NCI-H1694 treated with DMSO at 0.1 percent for 48 hours (cell line): ENCODE data around the gene AMOTL2.

Source experiments
- DNase-seq: peaks from one replicate; lab custom pipeline; 2025; lab: John Stamatoyannopoulos, UW

AMOTL2 gene

DNA sequence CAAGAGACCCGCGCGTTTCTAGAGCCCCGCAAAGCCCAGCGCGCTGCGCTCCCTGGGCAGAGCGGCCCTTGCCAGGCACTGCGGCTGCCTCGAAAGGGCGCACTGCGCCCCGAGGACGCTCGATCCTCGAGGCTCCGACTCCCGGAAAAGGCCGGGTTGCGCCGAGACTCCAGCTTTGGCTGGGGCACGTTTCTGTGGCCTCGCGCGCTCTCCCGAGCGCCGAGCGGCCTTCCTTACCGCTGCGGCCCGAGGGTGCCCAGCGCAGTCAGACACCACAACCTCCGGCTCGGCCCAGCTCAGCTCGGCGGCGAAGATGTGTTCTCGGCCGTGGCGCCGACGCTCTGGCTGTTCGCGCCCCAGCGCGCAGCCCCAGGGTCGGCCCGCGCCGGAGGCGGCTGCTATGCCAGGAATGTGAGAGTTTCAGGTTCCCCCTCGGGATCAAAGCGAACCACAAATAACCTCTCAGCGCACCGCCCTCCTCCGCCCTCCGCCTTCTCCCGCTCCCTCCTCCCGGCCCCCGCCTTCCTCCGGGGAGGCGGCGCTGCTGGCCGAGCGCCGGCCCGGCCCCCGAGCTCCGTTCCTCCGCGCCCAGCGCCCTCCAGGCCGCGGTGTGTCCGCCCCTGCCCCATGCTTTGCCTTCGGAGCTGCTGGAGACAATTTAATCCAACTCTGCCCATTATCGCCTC is at the start of gene AMOTL2:
Gene AMOTL2, minus strand, starts transcription at position 343 of the 686 bp plus-strand sequence. CDS start 3,014 bp downstream, outside the sequence.
- peak; percentile 54 for DNase-seq

GRCh38 chr3:134423153-134423552 is 48.9 kb upstream of the AMOTL2 start:
- DNase-seq: peak; percentile 93

DNA sequence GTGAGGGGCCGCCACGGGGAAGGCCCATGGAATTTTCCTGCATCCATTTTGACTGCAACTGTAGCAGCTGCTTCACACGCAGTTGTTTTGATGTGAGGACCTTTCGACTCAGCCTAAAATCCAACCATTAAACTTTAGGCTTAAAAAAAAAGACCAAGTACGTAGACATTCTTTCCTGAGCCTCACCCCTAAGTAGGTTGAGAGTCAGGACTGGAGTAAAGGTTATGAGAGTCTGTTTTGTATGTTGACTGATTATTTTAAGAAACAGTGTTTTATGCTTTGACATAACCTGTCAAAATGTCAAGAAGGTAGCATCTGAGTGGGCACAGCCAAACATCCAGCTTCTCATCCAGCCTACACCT is 45.7 kb upstream of the AMOTL2 start:
- DNase-seq: no peak

DNA sequence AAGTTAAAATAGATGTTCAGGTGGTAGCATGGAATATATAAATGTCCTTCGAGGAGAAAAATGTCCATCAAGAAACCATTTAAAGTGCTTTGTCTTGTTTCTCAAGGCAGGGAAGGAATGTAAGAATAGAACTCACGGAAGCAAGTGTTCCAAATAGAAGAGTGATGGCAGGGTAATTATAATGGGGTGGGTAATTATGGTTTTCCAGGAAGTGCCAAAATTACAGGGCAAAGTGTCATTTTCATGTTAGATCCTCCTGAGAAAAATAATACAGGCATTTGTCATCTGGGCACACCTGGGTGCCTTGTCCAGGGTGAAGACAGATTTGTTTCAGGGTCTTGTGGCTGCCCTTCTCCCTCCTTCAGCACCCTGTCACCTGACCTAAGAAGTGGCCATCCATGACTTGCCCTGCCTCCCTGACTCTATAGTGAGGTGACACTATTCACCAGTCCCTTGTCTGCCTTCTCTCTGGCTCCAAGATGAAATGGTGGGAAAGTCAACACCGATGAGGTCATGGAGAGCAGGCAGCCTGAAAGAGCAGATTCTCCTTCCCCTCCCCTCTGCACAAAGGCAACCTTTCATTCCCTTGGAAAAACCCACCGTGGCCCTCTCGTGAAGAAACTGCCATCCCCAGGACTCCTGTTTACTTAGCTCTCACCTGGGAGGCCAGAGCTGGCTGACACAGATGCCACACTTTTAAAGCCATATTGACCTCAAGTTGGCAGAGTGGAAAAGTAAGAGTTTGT is 45.1 kb upstream of the AMOTL2 start:
- no peak for DNase-seq

DNA sequence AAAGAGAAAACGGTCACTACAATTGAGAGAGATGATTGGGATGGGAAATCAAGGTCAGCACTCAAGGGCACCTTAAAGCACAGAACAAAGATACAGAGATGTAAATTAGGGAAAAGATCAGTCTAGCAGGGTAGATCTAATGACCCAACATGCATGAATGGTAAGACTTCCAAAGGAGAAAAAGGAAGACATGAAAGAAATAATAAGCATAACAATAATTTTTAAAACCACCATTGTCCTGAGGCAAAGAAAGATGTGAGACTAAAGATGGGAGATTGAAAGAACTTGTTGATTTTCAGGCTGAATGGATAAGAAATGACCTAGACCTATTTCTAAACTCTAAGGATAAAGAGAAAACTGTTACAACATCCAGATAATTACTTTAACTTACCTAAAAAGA is 34.8 kb upstream of the AMOTL2 start:
- DNase-seq: no peak

GRCh38 chr3:134407239-134407625 is 33.0 kb upstream of the AMOTL2 start:
- DNase-seq: no peak

DNA sequence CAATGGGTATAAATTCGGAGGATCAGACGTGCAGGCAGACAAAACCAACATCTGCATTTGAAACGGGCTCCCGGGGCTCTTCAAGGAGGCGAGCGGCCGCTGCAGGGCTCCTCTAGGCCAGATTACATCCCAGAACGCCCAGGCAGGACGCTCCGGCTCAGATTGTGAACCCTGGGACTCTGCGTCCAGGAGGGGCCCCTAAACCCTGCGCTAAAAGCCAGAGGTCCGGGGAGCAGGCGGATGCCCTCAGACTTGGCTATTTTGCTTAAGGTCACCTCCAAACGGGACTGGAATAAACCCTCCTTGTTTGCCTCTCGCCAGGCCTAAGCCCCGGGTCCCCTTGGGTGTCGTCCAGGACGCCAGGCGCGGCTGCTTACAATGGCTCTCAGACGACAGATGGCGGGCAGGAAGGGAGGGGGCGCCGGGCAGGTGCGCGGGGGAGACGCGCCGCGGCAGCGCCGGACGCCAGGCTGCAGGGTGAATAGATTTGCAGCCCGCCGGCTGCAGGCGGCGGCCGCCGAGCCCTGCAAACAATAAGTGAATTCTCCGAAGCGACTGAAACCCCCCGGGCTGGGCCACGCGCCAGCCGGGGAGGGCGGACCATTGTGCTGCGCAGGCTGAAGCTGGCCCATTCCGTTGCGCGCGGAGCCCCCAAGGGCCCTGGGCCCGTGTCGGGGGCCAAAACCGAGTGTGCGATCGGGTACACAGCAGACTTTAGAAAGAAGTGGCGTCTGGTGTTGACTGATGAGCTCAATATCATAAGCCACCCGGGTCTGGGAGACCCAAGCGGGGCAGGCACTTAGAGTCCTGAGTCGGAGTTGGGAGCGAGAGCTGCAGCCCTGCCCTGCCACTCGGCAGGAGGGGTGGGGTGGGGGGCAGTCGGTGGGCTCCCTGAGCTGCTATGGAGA is 32.3 kb upstream of the AMOTL2 start:
- DNase-seq: peak; percentile 69

GRCh38 chr3:134404366-134404885 is 30.2 kb upstream of the AMOTL2 start:
- no peak for DNase-seq

DNA sequence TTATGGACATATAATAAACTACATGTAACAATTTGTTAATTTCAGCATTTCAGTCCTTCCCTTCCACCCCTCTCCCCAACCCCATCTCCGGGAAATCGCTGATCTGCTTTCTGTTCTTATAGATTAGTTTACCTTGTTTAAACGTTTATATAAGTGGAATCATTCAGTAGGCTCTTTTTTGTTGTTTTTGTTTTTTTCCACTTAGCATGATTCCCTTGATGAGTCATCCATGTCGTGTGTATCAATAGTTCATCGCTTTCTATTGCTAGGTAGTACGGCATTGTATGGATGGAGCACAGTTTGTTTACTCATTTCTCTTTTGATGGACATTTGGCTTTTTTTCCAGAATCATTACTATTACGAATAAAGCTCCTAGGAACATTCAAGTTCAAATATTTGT is 23.5 kb upstream of the AMOTL2 start:
- no peak for DNase-seq

DNA sequence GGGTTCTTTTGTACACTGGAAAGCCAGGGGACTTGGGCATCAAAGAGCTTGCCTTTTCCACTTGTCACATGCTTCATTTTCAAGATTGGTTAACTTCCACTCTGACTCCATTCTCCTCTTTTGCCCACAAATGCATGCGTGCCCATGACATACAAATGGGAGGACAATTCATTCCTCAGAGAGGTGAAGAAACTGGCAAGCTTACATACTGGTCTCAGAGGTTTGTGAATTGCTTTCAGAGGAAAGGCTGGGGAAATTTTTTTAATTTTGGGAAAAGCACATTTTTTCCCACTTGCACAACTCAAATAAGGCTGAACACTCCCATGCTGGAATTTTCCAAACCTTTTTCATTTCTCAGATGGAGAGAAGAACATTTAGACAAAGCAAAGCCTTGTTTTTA is 20.9 kb upstream of the AMOTL2 start:
- no peak for DNase-seq

- DNase-seq: no peak
Observed at GRCh38 chr3:134394380-134394779, 20.1 kb upstream of the AMOTL2 start.

- no peak for DNase-seq
Observed at GRCh38 chr3:134393074-134393473, 18.8 kb upstream of the AMOTL2 start.

DNA sequence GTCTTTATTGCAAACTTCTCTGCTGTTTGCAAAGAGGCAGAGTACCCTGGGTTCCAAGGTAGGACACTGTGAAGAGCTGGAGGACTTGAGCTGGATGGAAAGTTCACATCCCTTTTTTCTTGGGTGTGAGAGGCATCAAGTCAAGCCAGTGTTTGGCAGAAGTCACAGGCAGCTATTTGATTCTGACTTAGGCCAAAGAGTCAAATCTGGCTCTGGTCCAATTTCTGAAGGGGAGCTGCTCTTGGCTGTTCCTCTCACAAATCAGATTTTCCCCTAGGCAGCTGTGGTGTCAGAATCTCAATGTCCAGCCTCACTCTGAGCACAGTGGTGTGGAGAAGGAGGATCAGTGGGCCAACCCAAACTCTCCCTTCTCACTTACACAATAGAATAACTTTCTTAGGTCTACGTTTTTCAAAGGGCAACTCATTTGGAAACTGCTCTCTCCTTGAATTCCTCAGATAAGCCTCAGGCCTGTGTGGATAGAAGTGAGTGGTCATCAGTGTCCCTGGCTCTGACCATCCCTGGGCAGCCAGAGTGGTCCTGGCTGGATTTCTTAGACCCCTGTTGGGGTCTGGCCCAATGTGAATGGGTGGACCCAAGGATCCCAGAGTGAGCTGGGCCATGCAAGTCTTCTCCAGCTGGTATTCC is 18.2 kb upstream of the AMOTL2 start:
- DNase-seq: no peak

DNA sequence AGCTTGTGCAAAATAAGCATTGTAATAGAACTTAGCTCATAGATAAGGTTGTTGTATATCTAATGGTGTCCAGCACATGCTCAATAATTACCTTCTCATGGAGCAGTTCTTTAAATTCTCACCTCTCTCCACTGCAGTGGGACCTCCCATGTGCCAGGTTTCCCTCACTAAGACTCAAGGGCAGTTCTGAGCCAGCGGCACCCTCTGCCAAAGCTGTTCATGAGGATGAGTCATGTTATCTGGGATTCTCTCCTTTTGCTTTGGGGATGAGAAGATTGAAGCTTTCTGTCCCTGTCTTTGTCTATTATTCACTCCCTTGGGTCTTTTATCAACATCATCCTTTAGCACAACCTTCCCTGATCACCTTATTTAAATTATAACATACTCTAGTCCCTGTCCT is 15.6 kb upstream of the AMOTL2 start:
- DNase-seq: no peak

DNA sequence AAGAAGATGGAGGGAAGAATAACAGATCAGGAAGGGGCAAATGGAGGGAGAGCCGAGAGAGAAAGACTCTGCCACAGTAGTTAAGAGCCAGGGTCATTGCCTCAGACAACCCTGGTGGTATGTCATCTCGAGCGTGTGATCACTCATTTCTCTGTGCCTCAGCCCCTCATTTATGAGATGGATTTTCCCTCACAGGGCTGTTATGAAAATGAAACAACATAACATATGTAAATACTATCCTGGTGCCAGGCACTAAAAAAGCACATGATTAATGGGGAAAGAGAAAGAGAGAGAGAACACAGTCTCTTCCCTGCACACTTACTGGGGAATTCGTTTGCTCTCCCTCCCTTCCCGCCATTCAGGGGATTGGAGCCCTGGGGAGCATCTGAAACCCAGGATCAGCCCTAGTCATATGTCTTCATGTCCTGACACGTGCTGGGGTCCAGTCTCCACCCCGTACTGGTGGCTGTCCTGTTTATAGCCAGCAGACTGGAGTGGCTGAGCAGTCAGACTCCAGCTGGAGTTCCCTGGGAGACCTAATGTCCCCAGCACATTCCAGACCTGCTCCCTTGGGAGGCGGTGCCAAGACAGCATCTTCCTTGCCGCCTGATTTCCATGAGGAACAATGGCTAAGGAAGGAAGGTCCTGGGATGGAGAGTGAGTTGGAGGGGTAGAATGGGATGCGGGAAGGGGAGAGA is 14.7 kb upstream of the AMOTL2 start:
- no peak for DNase-seq

DNA sequence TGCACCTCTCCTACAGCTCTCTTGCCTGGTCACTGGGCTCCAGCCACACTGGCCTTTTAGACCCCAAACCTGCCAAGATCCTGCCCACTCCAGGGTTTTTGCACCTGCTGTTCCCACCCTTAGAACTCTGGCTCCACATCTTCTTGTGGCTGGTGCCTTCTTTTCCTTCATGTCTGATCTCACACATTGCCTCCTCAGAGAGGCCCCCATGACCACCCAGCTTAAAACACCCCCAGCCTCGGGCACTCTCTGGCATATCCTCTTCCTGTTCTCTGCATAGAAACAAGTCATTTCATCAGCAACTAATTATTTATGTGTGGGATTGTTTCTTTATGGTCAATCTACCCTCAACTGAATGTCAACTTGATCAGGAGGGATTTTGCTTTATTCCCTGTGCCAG is 14.0 kb upstream of the AMOTL2 start:
- DNase-seq: no peak

GRCh38 chr3:134387293-134387692 is 13.0 kb upstream of the AMOTL2 start:
- no peak for DNase-seq

DNA sequence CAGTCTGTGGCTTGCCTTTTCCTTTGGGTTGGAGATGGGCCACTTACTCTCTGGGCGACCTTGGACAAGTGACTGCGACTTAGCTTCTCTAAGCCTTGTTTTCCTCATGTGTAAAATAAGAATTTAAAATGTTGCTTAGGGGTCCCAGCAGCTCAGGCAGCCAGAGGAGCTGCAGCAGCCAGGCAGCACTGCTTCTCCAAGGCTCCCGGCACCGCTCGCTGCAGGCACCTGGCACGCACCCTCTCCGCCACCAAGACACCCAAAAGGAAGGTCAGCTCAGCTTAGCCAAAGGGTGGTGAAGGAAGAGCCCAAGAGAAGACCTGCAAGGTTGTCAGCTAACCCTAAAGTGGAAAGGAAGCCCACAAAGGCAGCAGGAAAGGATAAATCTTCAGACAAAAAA is 10.7 kb upstream of the AMOTL2 start:
- no peak for DNase-seq

DNA sequence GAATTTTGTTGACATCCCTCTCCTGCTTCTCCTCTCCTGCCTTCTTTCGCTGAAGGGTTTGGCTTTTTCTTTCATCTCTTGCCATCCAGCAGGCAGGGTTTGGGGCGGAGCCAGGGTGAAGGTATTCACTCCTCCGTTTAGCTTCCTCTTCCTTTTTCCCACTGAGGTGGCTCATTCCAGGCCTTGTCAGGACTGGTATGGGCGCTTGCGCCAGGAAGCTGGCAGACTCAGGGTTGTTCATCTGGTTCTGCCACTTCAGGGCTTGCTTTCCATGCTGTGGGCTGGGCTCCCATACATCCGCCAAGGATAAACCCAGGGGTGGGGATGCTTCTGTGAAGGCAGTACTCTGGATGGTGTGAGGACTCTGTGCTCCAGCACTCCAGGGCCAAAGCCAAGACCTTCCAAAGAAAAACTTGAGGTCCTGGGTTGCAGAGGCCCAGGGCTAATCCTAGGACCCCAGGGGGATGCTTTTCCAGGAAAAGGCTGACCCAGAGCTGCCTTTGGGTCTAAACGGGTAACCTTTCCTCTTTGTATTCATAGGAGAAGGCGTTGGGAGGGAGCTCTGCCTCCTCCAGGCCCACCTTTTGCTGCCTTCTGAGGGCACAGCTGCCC is 7.7 kb upstream of the AMOTL2 start:
- no peak for DNase-seq

- no peak for DNase-seq
Observed at GRCh38 chr3:134381076-134381475, 6.8 kb upstream of the AMOTL2 start.

GRCh38 chr3:134380249-134380648 is 6.0 kb upstream of the AMOTL2 start:
- no peak for DNase-seq
